ENCODE results near the gene AOPEP. TPM values are rescaled to one million over a fixed set of nuclear protein-coding genes. Genes with fewer than 3 reads are reported as not detected.

The AOPEP gene
- total and polyA plus RNA-seq, 2 donors (not counting 3 experiments of a cell fraction or from before 2014, with no cell fraction given), result 20.2 to 41.6 TPM

DNA sequence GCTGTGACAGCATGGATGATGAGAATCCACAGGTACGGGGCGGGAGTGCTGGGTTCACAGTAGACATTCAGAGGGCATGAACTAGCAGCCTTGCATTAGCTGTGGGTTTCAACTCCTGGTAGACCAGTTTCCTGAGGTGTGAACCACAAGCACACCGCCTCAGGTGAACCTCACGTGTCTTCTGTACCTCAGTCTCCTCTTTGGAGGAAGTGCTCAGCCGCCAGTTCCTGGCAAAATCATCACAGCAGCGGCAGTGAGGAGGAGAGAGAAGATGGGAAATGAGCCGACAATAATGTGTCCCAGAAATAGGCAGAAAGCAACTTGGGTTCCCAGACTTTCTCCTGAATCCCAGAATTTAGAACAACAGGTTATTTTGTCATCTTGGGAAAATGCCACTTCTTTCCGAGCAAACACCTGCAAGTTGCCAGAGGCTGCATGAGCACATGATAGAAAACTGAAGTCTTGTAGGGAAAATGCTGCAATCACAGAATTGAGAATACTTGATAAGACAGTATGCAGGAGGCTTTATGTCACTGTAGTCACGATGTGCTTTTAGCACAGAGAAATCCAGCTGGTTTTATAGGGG lies 258.5 kb downstream of the AOPEP start:
- no peak for DNase-seq (ENCODE audit: low read depth, low spot score)
- no peak overlapping the region for H3K27ac ChIP-seq (ENCODE audit: insufficient read depth, low read depth, low read length)
- no peaks in the 10 kb centered on the region for H3K9me1 ChIP-seq (replicated peaks; ENCODE audit: control insufficient read depth, extremely low read depth, insufficient read depth, low read length)
- no peaks in the 10 kb centered on the region for H3K79me2 ChIP-seq (ENCODE audit: control insufficient read depth, insufficient read depth, low read length)
- no peak for FAIRE-seq
- no peaks in the 10 kb centered on the region for H3K36me3 ChIP-seq (ENCODE audit: control insufficient read depth in 2 of 2, extremely low read depth in 1 of 2, insufficient read depth in 2 of 2, low read length in 2 of 2)
- H4K20me1 ChIP-seq (replicated peaks; ENCODE audit: control insufficient read depth, extremely low read depth, insufficient read depth, low read length), result no peaks in the 10 kb centered on the region
- no peaks in the 10 kb centered on the region for H3K9me3 ChIP-seq (replicated peaks; ENCODE audit: control insufficient read depth, insufficient read depth, low read length)
- H3K27me3 ChIP-seq (ENCODE audit: control insufficient read depth in 2 of 2, insufficient read depth in 2 of 2, low read length in 2 of 2), result no peaks in the 10 kb centered on the region
- intact Hi-C loops (cut with micrococcal nuclease) (no loop called here), dilution Hi-C loops (cut with MboI; ENCODE audit: extremely low pct_ligation_motif_present, low sequenced_read_pairs) (no loop called here)
- H3K4me2 ChIP-seq (ENCODE audit: insufficient read depth, low read length), result no peak overlapping the region
- BruUV-seq (replicated peaks), result no TSS peak
- H3K9ac ChIP-seq (replicated peaks; ENCODE audit: extremely low read depth, insufficient read depth, low read length), result no peak overlapping the region
- no peak for TF ChIP-seq POLR2AphosphoS5 (IDR thresholded peaks at IDR 0.05; ENCODE audit: insufficient read depth, low read depth, low read length)
- H2AFZ ChIP-seq (ENCODE audit: low read depth, low read length), result no peak overlapping the region
- H3K4me3 ChIP-seq (replicated peaks in 1 of 3; ENCODE audit: insufficient read depth in 1 of 3, low read depth in 1 of 3, low read length in 3 of 3), result no peak overlapping the region
- H3K4me1 ChIP-seq (ENCODE audit: control insufficient read depth, extremely low read depth, insufficient read depth, low read length), result no peaks in the 10 kb centered on the region
- ChIA-PET POLR2A (no interaction called here), CTCF (no interaction called here)

DNA sequence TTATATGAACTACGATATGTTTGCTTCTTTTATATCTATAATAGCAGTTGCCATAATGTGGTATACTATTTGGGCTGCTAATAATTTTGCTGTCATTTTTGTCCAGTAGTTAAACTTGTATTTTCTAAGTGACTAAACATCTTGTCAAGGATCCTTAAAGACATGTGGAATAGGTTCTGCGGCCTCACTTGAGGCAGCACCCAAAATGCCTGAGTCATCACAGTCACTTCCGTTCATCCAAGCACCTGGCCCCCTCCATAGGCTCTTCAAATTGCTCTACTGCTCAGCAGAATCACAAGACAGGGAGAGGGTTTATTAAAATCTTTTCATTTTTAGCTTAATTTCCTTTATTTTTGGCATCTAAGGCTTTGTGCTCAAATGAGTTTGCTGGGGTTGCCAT lies 259.1 kb downstream of the AOPEP start:
- Histone ChIP-seq H3K4me3 (replicated peaks in 1 of 3; ENCODE audit: insufficient read depth in 1 of 3, low read depth in 1 of 3, low read length in 3 of 3) (no peak overlapping the region), H3K36me3 (ENCODE audit: control insufficient read depth in 2 of 2, extremely low read depth in 1 of 2, insufficient read depth in 2 of 2, low read length in 2 of 2) (no peaks in the 10 kb centered on the region), H4K20me1 (replicated peaks; ENCODE audit: control insufficient read depth, extremely low read depth, insufficient read depth, low read length) (no peaks in the 10 kb centered on the region), H3K27ac (ENCODE audit: insufficient read depth, low read depth, low read length) (no peak overlapping the region), H3K9me1 (replicated peaks; ENCODE audit: control insufficient read depth, extremely low read depth, insufficient read depth, low read length) (no peaks in the 10 kb centered on the region), H3K79me2 (ENCODE audit: control insufficient read depth, insufficient read depth, low read length) (no peaks in the 10 kb centered on the region), H2AFZ (ENCODE audit: low read depth, low read length) (no peak overlapping the region), H3K9ac (replicated peaks; ENCODE audit: extremely low read depth, insufficient read depth, low read length) (no peak overlapping the region), H3K27me3 (ENCODE audit: control insufficient read depth in 2 of 2, insufficient read depth in 2 of 2, low read length in 2 of 2) (no peaks in the 10 kb centered on the region), H3K4me1 (ENCODE audit: control insufficient read depth, extremely low read depth, insufficient read depth, low read length) (no peaks in the 10 kb centered on the region), H3K9me3 (replicated peaks; ENCODE audit: control insufficient read depth, insufficient read depth, low read length) (no peaks in the 10 kb centered on the region), H3K4me2 (ENCODE audit: insufficient read depth, low read length) (no peak overlapping the region)
- intact Hi-C loops (cut with micrococcal nuclease), result no loop called here
- ChIA-PET POLR2A (no interaction called here), CTCF (no interaction called here)
- TF ChIP-seq FOS (IDR thresholded peaks at IDR 0.05; ENCODE audit: borderline replicate concordance, insufficient read depth, low read length), result no peak
- TF ChIP-seq, protein P1, sequence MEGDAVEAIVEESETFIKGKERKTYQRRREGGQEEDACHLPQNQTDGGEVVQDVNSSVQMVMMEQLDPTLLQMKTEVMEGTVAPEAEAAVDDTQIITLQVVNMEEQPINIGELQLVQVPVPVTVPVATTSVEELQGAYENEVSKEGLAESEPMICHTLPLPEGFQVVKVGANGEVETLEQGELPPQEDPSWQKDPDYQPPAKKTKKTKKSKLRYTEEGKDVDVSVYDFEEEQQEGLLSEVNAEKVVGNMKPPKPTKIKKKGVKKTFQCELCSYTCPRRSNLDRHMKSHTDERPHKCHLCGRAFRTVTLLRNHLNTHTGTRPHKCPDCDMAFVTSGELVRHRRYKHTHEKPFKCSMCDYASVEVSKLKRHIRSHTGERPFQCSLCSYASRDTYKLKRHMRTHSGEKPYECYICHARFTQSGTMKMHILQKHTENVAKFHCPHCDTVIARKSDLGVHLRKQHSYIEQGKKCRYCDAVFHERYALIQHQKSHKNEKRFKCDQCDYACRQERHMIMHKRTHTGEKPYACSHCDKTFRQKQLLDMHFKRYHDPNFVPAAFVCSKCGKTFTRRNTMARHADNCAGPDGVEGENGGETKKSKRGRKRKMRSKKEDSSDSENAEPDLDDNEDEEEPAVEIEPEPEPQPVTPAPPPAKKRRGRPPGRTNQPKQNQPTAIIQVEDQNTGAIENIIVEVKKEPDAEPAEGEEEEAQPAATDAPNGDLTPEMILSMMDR (IDR thresholded peaks at IDR 0.05; ENCODE audit: extremely low read depth in 1 of 2, insufficient read depth in 1 of 2, low read depth in 1 of 2, low read length in 2 of 2), result no peak
- TF ChIP-seq EZH2 (IDR thresholded peaks at IDR 0.05; ENCODE audit: borderline replicate concordance, low read depth, low read length, severe bottlenecking), result no peak
- dilution Hi-C loops (cut with MboI; ENCODE audit: extremely low pct_ligation_motif_present, low sequenced_read_pairs), result no loop called here
- no peak for FAIRE-seq
- no TSS peak for BruUV-seq (replicated peaks)
- no peak for DNase-seq (ENCODE audit: low read depth, low spot score)

All from endothelial cell of umbilical vein (primary cell).